Stimulated activated CD8-positive, alpha-beta memory T cell treated with anti-CD3 and anti-CD28 coated beads, Interleukin-7, amount 100 ng/mL, for 4 hours (primary cell): ENCODE measurements around the gene RBM25.
"Not testable (repeated sequence)": the region's sequence is repeated elsewhere in the genome, so short reads cannot be mapped to it uniquely, and the experiment has no call there.

ENCODE experiments used
- DNase-seq, 2 donors: peaks; one replicate each; pipeline ENCODE4 v3.0.0-alpha.2; 2020; ENCODE audit warnings: low read depth in 2 of 2

The RBM25 gene

DNA sequence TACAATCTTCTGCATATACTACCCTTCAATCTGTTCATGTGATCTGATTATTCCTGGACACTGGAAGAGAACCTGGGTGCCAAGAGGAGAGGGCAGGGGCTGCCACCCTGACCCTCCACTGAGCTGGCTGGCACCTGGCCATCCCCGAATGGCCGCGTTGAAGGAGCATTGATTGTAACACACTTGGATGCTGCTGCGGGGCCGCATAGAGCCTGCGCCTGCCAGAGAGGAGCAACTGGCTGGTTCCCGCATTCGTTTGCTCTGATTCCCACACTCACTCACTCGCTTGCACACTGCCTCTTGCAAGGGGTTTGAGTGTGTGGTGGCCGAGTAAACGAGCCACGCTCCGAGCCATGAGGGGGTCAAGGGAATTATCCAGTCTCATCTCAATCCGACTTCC, 110.4 kb downstream of the RBM25 start:
- no peak for DNase-seq

DNA sequence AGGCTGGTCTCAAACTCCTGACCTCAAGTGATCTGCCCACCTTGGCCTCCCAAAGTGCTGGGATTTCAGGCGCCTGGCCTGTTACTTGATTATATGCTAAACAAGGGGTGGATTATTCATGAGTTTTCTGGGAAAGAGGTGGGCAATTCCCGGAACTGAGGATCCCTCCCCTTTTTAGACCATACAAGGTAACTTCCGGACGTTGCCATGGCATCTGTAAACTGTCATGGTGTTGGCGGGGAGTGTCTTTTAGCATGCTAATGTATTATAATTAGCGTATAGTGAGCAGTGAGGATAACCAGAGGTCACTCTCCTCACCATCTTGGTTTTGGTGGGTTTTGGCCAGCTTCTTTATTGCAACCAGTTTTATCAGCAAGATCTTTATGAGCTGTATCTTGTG, 111.5 kb downstream of the RBM25 start:
- not testable (repeated sequence) for DNase-seq

DNA sequence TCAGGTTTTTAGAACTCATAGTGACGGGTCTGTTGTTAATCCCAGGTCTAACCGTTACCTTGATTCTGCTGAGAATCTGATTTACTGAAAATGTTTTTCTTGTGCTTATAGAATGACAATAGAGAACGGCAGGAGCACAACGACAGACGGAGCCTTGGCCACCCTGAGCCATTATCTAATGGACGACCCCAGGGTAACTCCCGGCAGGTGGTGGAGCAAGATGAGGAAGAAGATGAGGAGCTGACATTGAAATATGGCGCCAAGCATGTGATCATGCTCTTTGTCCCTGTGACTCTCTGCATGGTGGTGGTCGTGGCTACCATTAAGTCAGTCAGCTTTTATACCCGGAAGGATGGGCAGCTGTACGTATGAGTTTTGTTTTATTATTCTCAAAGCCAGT, 112.4 kb downstream of the RBM25 start:
- no peak for DNase-seq

- DNase-seq, result no peak
These were observed 114.2 kb downstream of the RBM25 start for GRCh38 chr14:73172500-73172899.

- no peak for DNase-seq
These were observed 114.9 kb downstream of the RBM25 start for GRCh38 chr14:73173092-73173735.
